Measurements from ENCODE around the gene KCTD2. TPM values are rescaled to one million over a fixed set of nuclear protein-coding genes. Genes with fewer than 3 reads are reported as not detected.
A peak's percentile ranks its signal among the peaks of the same experiment; 100 is the strongest.

KCTD2 gene
- total RNA-seq, 2 experiments from 2014 or later = 20.6 to 23.3 TPM

- no peak overlapping the region for H3K27ac Mint-ChIP-seq
- intact Hi-C loops (cut with micrococcal nuclease) = no loop called here
- no peak for DNase-seq
- no peaks in the 10 kb centered on the region for H3K9me3 Mint-ChIP-seq
- no peak overlapping the region for H3K4me3 Mint-ChIP-seq
- ChIA-PET CTCF (interaction anchor here (3.0 kb wide), 1 partner anchor 62 kb away, joined by 9 read pairs; no protein-coding TSS in a partner anchor), POLR2A (no interaction called here)
- H3K4me1 Mint-ChIP-seq (ENCODE audit: low read depth) = peaks cover 27% of the 10 kb centered on the region
- H3K27me3 Mint-ChIP-seq = no peaks in the 10 kb centered on the region
- peaks cover 30% of the 10 kb centered on the region for H3K36me3 Mint-ChIP-seq
Observed at GRCh38 chr17:75051941-75052340, 4.9 kb downstream of the KCTD2 start.

GRCh38 chr17:75059369-75060345 lies 12.6 kb downstream of the KCTD2 start:
- Mint-ChIP-seq H3K4me1 (ENCODE audit: low read depth) (peaks cover 7% of the 10 kb centered on the region), H3K9me3 (no peaks in the 10 kb centered on the region), H3K27ac (no peak overlapping the region), H3K36me3 (peaks cover 36% of the 10 kb centered on the region), H3K27me3 (no peaks in the 10 kb centered on the region), H3K4me3 (no peak overlapping the region)
- POLR2A ChIA-PET = interaction anchor here (1.3 kb wide), 1 partner anchor 27 kb away, joined by 3 read pairs; no protein-coding TSS in a partner anchor
- no peak for DNase-seq
- CTCF ChIA-PET = interaction anchor here (0.6 to 2.5 kb wide), 17 partner anchors 10 to 246 kb away, joined by 3 to 8 read pairs (median 4); partner anchors contain the start of gene NUP85
- intact Hi-C loops (cut with micrococcal nuclease) = no loop called here

- Mint-ChIP-seq H3K27me3 (no peaks in the 10 kb centered on the region), H3K27ac (no peak overlapping the region), H3K4me3 (no peak overlapping the region), H3K4me1 (ENCODE audit: low read depth) (peaks cover 15% of the 10 kb centered on the region), H3K36me3 (peaks cover 41% of the 10 kb centered on the region), H3K9me3 (no peaks in the 10 kb centered on the region)
- DNase-seq = no peak
- intact Hi-C loops (cut with micrococcal nuclease) = no loop called here
- ChIA-PET POLR2A (interaction anchor here (1.3 kb wide), 1 partner anchor 27 kb away, joined by 3 read pairs; no protein-coding TSS in a partner anchor), CTCF (interaction anchor here (0.6 to 2.5 kb wide), 13 partner anchors 9 to 245 kb away, joined by 3 to 8 read pairs (median 4); no protein-coding TSS in a partner anchor)
Observed at GRCh38 chr17:75060434-75061054, 13.5 kb downstream of the KCTD2 start.

- CTCF ChIA-PET = interaction anchor here (1.0 to 2.5 kb wide), 6 partner anchors 53 to 141 kb away, joined by 3 to 6 read pairs (median 4); no protein-coding TSS in a partner anchor
- POLR2A ChIA-PET = interaction anchor here (0.6 to 1.3 kb wide), 2 partner anchors 26 to 60 kb away, joined by 3 read pairs; no protein-coding TSS in a partner anchor
Observed at GRCh38 chr17:75061055-75061438, 14.0 kb downstream of the KCTD2 start.

GRCh38 chr17:75061618-75062017 lies 14.6 kb downstream of the KCTD2 start:
- ChIA-PET CTCF (interaction anchor here (1.0 kb wide), 1 partner anchor 100 kb away, joined by 4 read pairs; no protein-coding TSS in a partner anchor), POLR2A (interaction anchor here (0.6 kb wide), 1 partner anchor 59 kb away, joined by 3 read pairs; no protein-coding TSS in a partner anchor)
- no peaks in the 10 kb centered on the region for H3K9me3 Mint-ChIP-seq
- peaks cover 33% of the 10 kb centered on the region for H3K36me3 Mint-ChIP-seq
- peaks cover 24% of the 10 kb centered on the region for H3K4me1 Mint-ChIP-seq (ENCODE audit: low read depth)
- intact Hi-C loops (cut with micrococcal nuclease) = no loop called here
- no peak overlapping the region for H3K27ac Mint-ChIP-seq
- no peak for DNase-seq
- H3K4me3 Mint-ChIP-seq = no peak overlapping the region
- H3K27me3 Mint-ChIP-seq = no peaks in the 10 kb centered on the region

More at GRCh38 chr17:75061055-75061438, 14.0 kb downstream of the KCTD2 start:
- peaks cover 38% of the 10 kb centered on the region for H3K36me3 Mint-ChIP-seq
- intact Hi-C loops (cut with micrococcal nuclease) = no loop called here
- peaks cover 19% of the 10 kb centered on the region for H3K4me1 Mint-ChIP-seq (ENCODE audit: low read depth)
- H3K9me3 Mint-ChIP-seq = no peaks in the 10 kb centered on the region
- H3K27me3 Mint-ChIP-seq = no peaks in the 10 kb centered on the region
- H3K27ac Mint-ChIP-seq = no peak overlapping the region
- DNase-seq = no peak
- no peak overlapping the region for H3K4me3 Mint-ChIP-seq

- POLR2A ChIA-PET = no interaction called here
- CTCF ChIA-PET = interaction anchor here (0.6 to 2.5 kb wide), 3 partner anchors 44 to 102 kb away, joined by 3 to 11 read pairs (median 3); no protein-coding TSS in a partner anchor
- Mint-ChIP-seq H3K27ac (no peak overlapping the region), H3K4me3 (no peak overlapping the region), H3K4me1 (ENCODE audit: low read depth) (peaks cover 32% of the 10 kb centered on the region), H3K36me3 (peaks cover 33% of the 10 kb centered on the region), H3K9me3 (no peaks in the 10 kb centered on the region), H3K27me3 (no peaks in the 10 kb centered on the region)
- intact Hi-C loops (cut with micrococcal nuclease) = no loop called here
- no peak for DNase-seq
Observed at GRCh38 chr17:75063201-75063600, 16.2 kb downstream of the KCTD2 start.

- no peaks in the 10 kb centered on the region for H3K27me3 Mint-ChIP-seq
- peaks cover 32% of the 10 kb centered on the region for H3K4me1 Mint-ChIP-seq (ENCODE audit: low read depth)
- ChIA-PET POLR2A (no interaction called here), CTCF (interaction anchor here (0.5 to 2.5 kb wide), 2 partner anchors 50 to 129 kb away, joined by 3 to 11 read pairs; no protein-coding TSS in a partner anchor)
- intact Hi-C loops (cut with micrococcal nuclease) = no loop called here
- no peak overlapping the region for H3K4me3 Mint-ChIP-seq
- peaks cover 33% of the 10 kb centered on the region for H3K36me3 Mint-ChIP-seq
- H3K27ac Mint-ChIP-seq = no peak overlapping the region
- H3K9me3 Mint-ChIP-seq = no peaks in the 10 kb centered on the region
- DNase-seq = no peak
Observed at GRCh38 chr17:75063626-75064025, 16.6 kb downstream of the KCTD2 start.

- no peaks in the 10 kb centered on the region for H3K9me3 Mint-ChIP-seq
- no peaks in the 10 kb centered on the region for H3K27me3 Mint-ChIP-seq
- no peak for DNase-seq
- CTCF ChIA-PET = interaction anchor here (0.5 to 2.5 kb wide), 2 partner anchors 50 to 129 kb away, joined by 3 to 11 read pairs; no protein-coding TSS in a partner anchor
- H3K27ac Mint-ChIP-seq = no peak overlapping the region
- no peak overlapping the region for H3K4me3 Mint-ChIP-seq
- peaks cover 33% of the 10 kb centered on the region for H3K36me3 Mint-ChIP-seq
- POLR2A ChIA-PET = no interaction called here
- intact Hi-C loops (cut with micrococcal nuclease) = no loop called here
- H3K4me1 Mint-ChIP-seq (ENCODE audit: low read depth) = peaks cover 35% of the 10 kb centered on the region
Observed at GRCh38 chr17:75064040-75064439, 17.0 kb downstream of the KCTD2 start.

- intact Hi-C loops (cut with micrococcal nuclease) = no loop called here
- ChIA-PET CTCF (interaction anchor here (0.5 to 2.5 kb wide), 2 partner anchors 50 to 128 kb away, joined by 3 to 11 read pairs; no protein-coding TSS in a partner anchor), POLR2A (no interaction called here)
- Mint-ChIP-seq H3K4me3 (no peak overlapping the region), H3K27me3 (no peaks in the 10 kb centered on the region), H3K36me3 (peaks cover 31% of the 10 kb centered on the region), H3K4me1 (ENCODE audit: low read depth) (peaks cover 35% of the 10 kb centered on the region), H3K27ac (peak overlapping the region; percentile 87), H3K9me3 (no peaks in the 10 kb centered on the region)
- no peak for DNase-seq
Observed at GRCh38 chr17:75064460-75064859, 17.4 kb downstream of the KCTD2 start.

- ChIA-PET CTCF (interaction anchor here (2.5 kb wide), 1 partner anchor 49 kb away, joined by 11 read pairs; no protein-coding TSS in a partner anchor), POLR2A (no interaction called here)
- no peaks in the 10 kb centered on the region for H3K9me3 Mint-ChIP-seq
- peak overlapping the region; percentile 87 for H3K27ac Mint-ChIP-seq
- intact Hi-C loops (cut with micrococcal nuclease) = loop anchor here (5.0 kb wide), 1 partner anchor 87 kb away; the partner anchor contains the start of gene JPT1
- H3K36me3 Mint-ChIP-seq = peaks cover 27% of the 10 kb centered on the region
- peaks cover 37% of the 10 kb centered on the region for H3K4me1 Mint-ChIP-seq (ENCODE audit: low read depth)
- no peak overlapping the region for H3K4me3 Mint-ChIP-seq
- H3K27me3 Mint-ChIP-seq = no peaks in the 10 kb centered on the region
- no peak for DNase-seq
Observed at GRCh38 chr17:75064867-75065561, 18.0 kb downstream of the KCTD2 start.

GRCh38 chr17:75065562-75066151 lies 18.6 kb downstream of the KCTD2 start:
- H3K27me3 Mint-ChIP-seq = no peaks in the 10 kb centered on the region
- intact Hi-C loops (cut with micrococcal nuclease) = loop anchor here (5.0 kb wide), 1 partner anchor 87 kb away; the partner anchor contains the start of gene JPT1
- POLR2A ChIA-PET = interaction anchor here (0.6 kb wide), 1 partner anchor 30 kb away, joined by 4 read pairs; no protein-coding TSS in a partner anchor

More at GRCh38 chr17:75065562-75066151, 18.6 kb downstream of the KCTD2 start:
- Mint-ChIP-seq H3K36me3 (peaks cover 27% of the 10 kb centered on the region), H3K27ac (peak overlapping the region; percentile 87), H3K9me3 (no peaks in the 10 kb centered on the region), H3K4me3 (no peak overlapping the region), H3K4me1 (ENCODE audit: low read depth) (peaks cover 37% of the 10 kb centered on the region)
- peak; percentile 54 for DNase-seq
- CTCF ChIA-PET = interaction anchor here (1.4 kb wide), 1 partner anchor 48 kb away, joined by 5 read pairs; no protein-coding TSS in a partner anchor

Data from activated CD4-positive, alpha-beta memory T cell treated with anti-CD3 and anti-CD28 coated beads for 36 hours (primary cell).